ENCODE measurements around the gene FAM170A. TPM values are rescaled to one million over a fixed set of nuclear protein-coding genes. Genes with fewer than 3 reads are reported as not detected.

Gene FAM170A
- total and polyA plus RNA-seq, 9 of the 15 experiments (the other 6 are each of a cell fraction or from before 2014, with no cell fraction given): 0.13 TPM; not detected in 8

DNA sequence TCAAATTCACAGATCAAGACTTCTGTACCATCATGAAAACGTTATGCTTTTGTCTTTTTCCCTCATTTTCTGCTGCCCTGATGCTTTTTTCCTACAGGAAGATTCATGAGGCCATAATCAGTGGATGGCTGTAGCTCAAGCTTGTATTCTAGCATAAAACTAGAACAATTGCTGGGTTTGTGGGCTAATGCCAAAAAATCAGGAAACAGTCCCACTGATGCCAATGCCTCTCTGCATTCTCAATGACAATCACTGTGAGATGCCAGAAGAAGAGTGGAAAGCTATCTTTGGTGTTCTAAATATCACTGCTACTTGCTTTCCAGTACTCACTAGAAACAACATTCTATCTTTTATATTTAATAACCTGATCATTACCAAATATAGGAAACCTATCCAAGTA lies 33.3 kb upstream of the FAM170A start:
- H3K4me2 ChIP-seq (ENCODE audit: insufficient read depth, low read length): no peak overlapping the region
- no peak overlapping the region for H3K27ac ChIP-seq (ENCODE audit: extremely low read depth, low read depth, low read length)
- DNase-seq (ENCODE audit: extremely low read depth in 1 of 4, low spot score in 3 of 4) (no peak), FAIRE-seq (no peak), ATAC-seq (no peak)
- POLR2A ChIA-PET: no interaction called here
- H3K79me2 ChIP-seq (ENCODE audit: control insufficient read depth, insufficient read depth, low read length): no peaks in the 10 kb centered on the region
- H2AFZ ChIP-seq (ENCODE audit: low read depth, low read length): no peak overlapping the region
- WGBS (ENCODE audit: insufficient coverage, low coverage, missing lambda C conversion rate): 0% methylated on average over 1 of the region's 1 CpG
- no peak overlapping the region for H3K9ac ChIP-seq (ENCODE audit: insufficient read depth in 1 of 2, low read depth in 2 of 2, low read length in 2 of 2)
- no peaks in the 10 kb centered on the region for H3K4me1 ChIP-seq (replicated peaks in 1 of 2; ENCODE audit: control insufficient read depth in 2 of 2, insufficient read depth in 2 of 2, low read length in 2 of 2)
- 0 out of 2 replicates have a peak, but pooled peaks cover 4% of the 10 kb centered on the region for H3K9me3 ChIP-seq (replicated peaks; ENCODE audit: control insufficient read depth, insufficient read depth, low read depth, low read length)
- no peak overlapping the region for H3K4me3 ChIP-seq
- no peaks in the 10 kb centered on the region for H4K20me1 ChIP-seq (replicated peaks; ENCODE audit: control insufficient read depth, insufficient read depth, low read length)
- CTCF ChIA-PET (ENCODE audit: low intra/inter-chr PET ratio): no interaction called here
- in situ Hi-C loops (cut with MboI): no loop called here
- intact Hi-C loops (cut with micrococcal nuclease): no loop called here
- no peaks in the 10 kb centered on the region for H3K36me3 ChIP-seq (ENCODE audit: control insufficient read depth, insufficient read depth, low read length)
- BruUV-seq (replicated peaks): no TSS peak
- H3K27me3 ChIP-seq (ENCODE audit: control insufficient read depth in 2 of 2, insufficient read depth in 2 of 2, low read length in 2 of 2): no peaks in the 10 kb centered on the region
- no peaks in the 10 kb centered on the region for H3K9me1 ChIP-seq (ENCODE audit: control insufficient read depth, insufficient read depth, low read length)
- no peak for TF ChIP-seq EP300 (IDR thresholded peaks at IDR 0.05; ENCODE audit: low read length)
- no peak for TF ChIP-seq E2F8 (IDR thresholded peaks at IDR 0.05; ENCODE audit: low read depth, partially characterized antibody)
- no peak for TF ChIP-seq MYNN (IDR thresholded peaks at IDR 0.05)
- TF ChIP-seq MYNN (CRISPR knock-in tag; IDR thresholded peaks at IDR 0.05): no peak
- TF ChIP-seq, protein P1, sequence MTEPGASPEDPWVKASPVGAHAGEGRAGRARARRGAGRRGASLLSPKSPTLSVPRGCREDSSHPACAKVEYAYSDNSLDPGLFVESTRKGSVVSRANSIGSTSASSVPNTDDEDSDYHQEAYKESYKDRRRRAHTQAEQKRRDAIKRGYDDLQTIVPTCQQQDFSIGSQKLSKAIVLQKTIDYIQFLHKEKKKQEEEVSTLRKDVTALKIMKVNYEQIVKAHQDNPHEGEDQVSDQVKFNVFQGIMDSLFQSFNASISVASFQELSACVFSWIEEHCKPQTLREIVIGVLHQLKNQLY (CRISPR knock-in tag; conservative IDR thresholded peaks at IDR 0.05): no peak
- no peak for TF ChIP-seq TFAM (CRISPR knock-in tag; conservative IDR thresholded peaks at IDR 0.05)
- no peak for TF ChIP-seq PHTF2 (CRISPR knock-in tag; IDR thresholded peaks at IDR 0.05)
- TF ChIP-seq BMI1 (IDR thresholded peaks at IDR 0.05; ENCODE audit: low read length): no peak
- no peak for TF ChIP-seq MLLT1 (IDR thresholded peaks at IDR 0.05)
- no peak for TF ChIP-seq MNT (conservative IDR thresholded peaks at IDR 0.05)
- TF ChIP-seq ZFX (CRISPR knock-in tag; IDR thresholded peaks at IDR 0.05): no peak
- TF ChIP-seq ZNF778 (CRISPR knock-in tag; IDR thresholded peaks at IDR 0.05): no peak
- no peak for TF ChIP-seq SPI1 (IDR thresholded peaks at IDR 0.05; ENCODE audit: borderline replicate concordance, low read depth, low read length)
- TF ChIP-seq ZNF77 (CRISPR knock-in tag; IDR thresholded peaks at IDR 0.05): no peak
- no peak for TF ChIP-seq SNRNP70 (optimal IDR thresholded peaks at IDR 0.05; ENCODE audit: low read depth, low read length)
- TF ChIP-seq ILK (tag; IDR thresholded peaks at IDR 0.05; ENCODE audit: borderline replicate concordance, low read depth): no peak
- TF ChIP-seq NR3C1 (CRISPR knock-in tag; IDR thresholded peaks at IDR 0.05): no peak
- no peak for TF ChIP-seq KLF10 (CRISPR knock-in tag; IDR thresholded peaks at IDR 0.05)
- no peak for TF ChIP-seq JUNB (CRISPR knock-in tag; conservative IDR thresholded peaks at IDR 0.05)
- no peak for TF ChIP-seq SIRT6 (IDR thresholded peaks at IDR 0.05; ENCODE audit: low read depth, low read length)

All from K562 (cell line).